Loucy (cell line): ENCODE measurements around the gene PDE4D.

Source experiments
- H2AFZ ChIP-seq: fragments of 200-600 bp; sonication (generic); 2 replicates; pipeline ENCODE4 v1.6.0; 2016; ENCODE audit warnings: antibody characterized with exemption, mild to moderate bottlenecking, low read length, moderate library complexity
- H3F3A ChIP-seq: fragments of 200-600 bp; 2 replicates; pipeline ENCODE4 v1.6.0; 2016; ENCODE audit warnings: antibody characterized with exemption, low read depth, mild to moderate bottlenecking
- H3K27me3 ChIP-seq: fragments of 200-600 bp; sonication (generic); 2 replicates; pipeline ENCODE4 v1.6.1; 2014; ENCODE audit warnings: low read length, mild to moderate bottlenecking; ENCODE audit not compliant: insufficient read depth, poor library complexity, severe bottlenecking
- H3K36me3 ChIP-seq: fragments of 200-600 bp; sonication (generic); 2 replicates; pipeline ENCODE4 v1.6.1; 2016; ENCODE audit warnings: low read length; ENCODE audit not compliant: insufficient read depth
- H3K4me1 ChIP-seq: fragments of 200-600 bp; sonication (generic); 2 replicates; pipeline ENCODE4 v1.5.1; 2014; ENCODE audit warnings: low read length, mild to moderate bottlenecking; ENCODE audit not compliant: insufficient read depth, poor library complexity, severe bottlenecking
- H3K4me2 ChIP-seq: fragments of 200-600 bp; sonication (generic); 2 replicates; pipeline ENCODE4 v1.6.0; 2014; ENCODE audit warnings: antibody characterized with exemption, low read length, low read depth, mild to moderate bottlenecking; ENCODE audit not compliant: poor library complexity, severe bottlenecking
- H3K4me3 ChIP-seq: fragments of 200-600 bp; sonication (generic); 2 replicates; pipeline ENCODE4 v1.5.1; 2014; ENCODE audit warnings: low read length, mild to moderate bottlenecking, mixed read lengths; ENCODE audit not compliant: poor library complexity, severe bottlenecking
- H3K79me2 ChIP-seq: fragments of 200-600 bp; sonication (generic); 2 replicates; pipeline ENCODE4 v1.6.1; 2014; ENCODE audit warnings: low read length; ENCODE audit not compliant: insufficient read depth
- H3K9ac ChIP-seq: fragments of 200-600 bp; sonication (generic); 2 replicates; pipeline ENCODE4 v1.6.0; 2014; ENCODE audit warnings: mild to moderate bottlenecking, low read depth, low read length, moderate library complexity; ENCODE audit not compliant: poor library complexity, severe bottlenecking
- H3K9me2 ChIP-seq: fragments of 200-600 bp; sonication (generic); replicated peaks from 2 replicates; pipeline ENCODE4 v1.6.1; 2016; ENCODE audit warnings: low read depth, low read length, mixed read lengths
- H3K9me3 ChIP-seq: fragments of 200-600 bp; sonication (generic); 2 replicates; pipeline ENCODE4 v1.6.1; 2014; ENCODE audit warnings: mild to moderate bottlenecking, antibody characterized with exemption, low read length, low read depth; ENCODE audit not compliant: insufficient read depth
- H4K20me1 ChIP-seq: fragments of 200-600 bp; sonication (generic); 2 replicates; pipeline ENCODE4 v1.6.0; 2014; ENCODE audit warnings: antibody characterized with exemption, low read length, mild to moderate bottlenecking; ENCODE audit not compliant: insufficient read depth, poor library complexity, severe bottlenecking
- EZH2phosphoT487 ChIP-seq: fragments of 200-600 bp; IDR thresholded peaks from 2 replicates; pipeline ENCODE4 v1.6.1; 2018; ENCODE audit warnings: antibody characterized with exemption, mild to moderate bottlenecking, moderate library complexity, borderline replicate concordance
- TF ChIP-seq, protein P1 (sequence below): fragments of 200-600 bp; sonication (generic); conservative IDR thresholded peaks from 2 replicates; pipeline ENCODE4 v1.5.1; 2014; ENCODE audit warnings: mild to moderate bottlenecking, antibody characterized with exemption, low read length

PDE4D gene

DNA sequence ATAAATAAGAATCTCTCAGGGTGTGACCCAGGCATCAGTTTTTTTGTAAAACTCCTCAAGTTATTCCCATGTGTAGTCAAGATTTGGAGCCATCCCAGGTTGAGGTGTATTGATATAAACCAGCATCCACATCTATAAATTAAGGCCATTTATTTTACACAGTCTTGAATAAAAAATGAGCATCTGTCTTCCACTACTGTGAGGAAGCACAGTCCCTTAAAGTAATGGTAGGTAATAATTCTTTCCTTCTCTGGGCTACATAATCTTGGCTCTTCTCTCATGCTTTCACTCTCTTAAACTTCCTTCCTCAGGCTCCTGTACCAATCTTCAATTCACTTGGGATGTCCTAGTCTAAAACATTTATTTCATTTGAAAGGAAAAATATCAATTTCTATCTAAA lies 110.3 kb downstream of the PDE4D start:
- H3K9me2 ChIP-seq: no peaks in the 10 kb centered on the region
- no peaks in the 10 kb centered on the region for H3F3A ChIP-seq
- no peak overlapping the region for H3K4me2 ChIP-seq
- H2AFZ ChIP-seq: no peak overlapping the region
- H3K9me3 ChIP-seq: no peaks in the 10 kb centered on the region
- no peaks in the 10 kb centered on the region for H4K20me1 ChIP-seq
- H3K27me3 ChIP-seq: no peaks in the 10 kb centered on the region
- TF ChIP-seq, protein P1, sequence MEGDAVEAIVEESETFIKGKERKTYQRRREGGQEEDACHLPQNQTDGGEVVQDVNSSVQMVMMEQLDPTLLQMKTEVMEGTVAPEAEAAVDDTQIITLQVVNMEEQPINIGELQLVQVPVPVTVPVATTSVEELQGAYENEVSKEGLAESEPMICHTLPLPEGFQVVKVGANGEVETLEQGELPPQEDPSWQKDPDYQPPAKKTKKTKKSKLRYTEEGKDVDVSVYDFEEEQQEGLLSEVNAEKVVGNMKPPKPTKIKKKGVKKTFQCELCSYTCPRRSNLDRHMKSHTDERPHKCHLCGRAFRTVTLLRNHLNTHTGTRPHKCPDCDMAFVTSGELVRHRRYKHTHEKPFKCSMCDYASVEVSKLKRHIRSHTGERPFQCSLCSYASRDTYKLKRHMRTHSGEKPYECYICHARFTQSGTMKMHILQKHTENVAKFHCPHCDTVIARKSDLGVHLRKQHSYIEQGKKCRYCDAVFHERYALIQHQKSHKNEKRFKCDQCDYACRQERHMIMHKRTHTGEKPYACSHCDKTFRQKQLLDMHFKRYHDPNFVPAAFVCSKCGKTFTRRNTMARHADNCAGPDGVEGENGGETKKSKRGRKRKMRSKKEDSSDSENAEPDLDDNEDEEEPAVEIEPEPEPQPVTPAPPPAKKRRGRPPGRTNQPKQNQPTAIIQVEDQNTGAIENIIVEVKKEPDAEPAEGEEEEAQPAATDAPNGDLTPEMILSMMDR: no peak
- TF ChIP-seq EZH2phosphoT487: no peak
- H3K36me3 ChIP-seq: no peaks in the 10 kb centered on the region
- no peaks in the 10 kb centered on the region for H3K79me2 ChIP-seq
- H3K4me1 ChIP-seq: no peaks in the 10 kb centered on the region
- no peak overlapping the region for H3K4me3 ChIP-seq
- H3K9ac ChIP-seq: no peak overlapping the region

DNA sequence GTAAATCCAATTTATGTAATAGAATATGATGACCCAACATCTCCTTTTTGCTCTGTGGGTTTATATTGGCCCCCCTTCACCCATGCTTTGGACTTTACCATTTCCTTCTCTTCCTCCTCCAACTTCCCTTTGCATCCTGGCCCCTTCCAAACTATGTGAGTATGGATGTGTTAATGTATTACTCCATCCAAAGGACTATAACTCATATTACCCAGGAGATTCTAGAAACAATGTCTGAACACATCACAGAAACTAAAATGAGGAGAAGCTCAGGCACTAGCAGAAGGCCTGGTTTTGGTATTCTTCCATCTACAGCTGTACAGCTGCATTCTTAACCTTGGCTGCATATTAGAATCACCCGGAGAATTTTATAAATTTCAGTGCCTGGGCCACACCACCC lies 110.7 kb downstream of the PDE4D start:
- Histone ChIP-seq H3K9me3 (no peaks in the 10 kb centered on the region), H4K20me1 (no peaks in the 10 kb centered on the region), H3F3A (no peaks in the 10 kb centered on the region), H3K4me3 (no peak overlapping the region), H2AFZ (no peak overlapping the region), H3K36me3 (no peaks in the 10 kb centered on the region), H3K9me2 (no peaks in the 10 kb centered on the region), H3K9ac (no peak overlapping the region), H3K27me3 (no peaks in the 10 kb centered on the region), H3K4me1 (no peaks in the 10 kb centered on the region), H3K4me2 (no peak overlapping the region), H3K79me2 (no peaks in the 10 kb centered on the region)
- TF ChIP-seq, protein P1: no peak
- no peak for TF ChIP-seq EZH2phosphoT487

DNA sequence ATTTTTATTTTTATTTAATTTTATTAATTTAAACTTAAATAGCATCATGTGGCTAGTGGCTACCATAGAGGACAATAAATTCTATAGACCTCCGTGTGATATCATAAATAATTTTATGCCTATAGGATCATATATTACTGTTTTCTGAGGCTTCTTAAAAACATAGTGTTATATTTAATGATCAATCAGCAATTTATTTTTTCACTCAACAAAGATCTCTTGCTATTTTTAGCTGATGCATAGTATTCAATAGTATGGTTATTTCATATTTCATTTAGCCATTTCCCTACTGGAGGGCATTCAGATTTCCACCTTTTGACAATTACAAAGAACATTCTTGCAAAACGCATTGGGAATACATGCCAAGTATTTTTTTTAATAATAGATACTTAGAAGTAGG lies 114.1 kb downstream of the PDE4D start:
- no peaks in the 10 kb centered on the region for H3K9me2 ChIP-seq
- H3K9me3 ChIP-seq: no peaks in the 10 kb centered on the region
- H3F3A ChIP-seq: no peaks in the 10 kb centered on the region
- TF ChIP-seq, protein P1: no peak
- TF ChIP-seq EZH2phosphoT487: no peak
- no peaks in the 10 kb centered on the region for H3K36me3 ChIP-seq
- no peaks in the 10 kb centered on the region for H3K4me1 ChIP-seq
- H3K27me3 ChIP-seq: no peaks in the 10 kb centered on the region
- no peak overlapping the region for H2AFZ ChIP-seq
- H3K4me3 ChIP-seq: no peak overlapping the region
- no peaks in the 10 kb centered on the region for H3K79me2 ChIP-seq
- H3K9ac ChIP-seq: no peak overlapping the region
- H4K20me1 ChIP-seq: no peaks in the 10 kb centered on the region
- H3K4me2 ChIP-seq: no peak overlapping the region
